Neural cell (in vitro differentiated cells): ENCODE data around the gene C2CD4B.

ENCODE experiments used
- EZH2 ChIP-seq: fragments of 200-600, 300-800 bp; shearing (Covaris generic), sonication (generic); IDR thresholded peaks from 2 replicates; pipeline ENCODE4 v1.6.1; 2014; ENCODE audit warnings: antibody characterized with exemption, low read length, borderline replicate concordance, mild to moderate bottlenecking; ENCODE audit not compliant: insufficient read depth, poor library complexity, severe bottlenecking
- POLR2AphosphoS5 ChIP-seq: IDR thresholded peaks from 2 replicates; pipeline ENCODE4 v1.6.1; 2012
- RAD21 ChIP-seq: fragments of 450-650 bp; conservative IDR thresholded peaks from 2 replicates; pipeline ENCODE4 v1.6.1; 2014; ENCODE audit warnings: antibody characterized with exemption, mild to moderate bottlenecking, moderate library complexity
- TAF1 ChIP-seq: IDR thresholded peaks from 2 replicates; pipeline ENCODE4 v1.6.1; 2012; ENCODE audit warnings: low read depth
- TF ChIP-seq, protein P1 (sequence below): fragments of 450-650 bp; IDR thresholded peaks from 2 replicates; pipeline ENCODE4 v1.5.1; 2014; ENCODE audit warnings: antibody characterized with exemption, mild to moderate bottlenecking, moderate library complexity; ENCODE audit not compliant: poor library complexity, severe bottlenecking

DNA sequence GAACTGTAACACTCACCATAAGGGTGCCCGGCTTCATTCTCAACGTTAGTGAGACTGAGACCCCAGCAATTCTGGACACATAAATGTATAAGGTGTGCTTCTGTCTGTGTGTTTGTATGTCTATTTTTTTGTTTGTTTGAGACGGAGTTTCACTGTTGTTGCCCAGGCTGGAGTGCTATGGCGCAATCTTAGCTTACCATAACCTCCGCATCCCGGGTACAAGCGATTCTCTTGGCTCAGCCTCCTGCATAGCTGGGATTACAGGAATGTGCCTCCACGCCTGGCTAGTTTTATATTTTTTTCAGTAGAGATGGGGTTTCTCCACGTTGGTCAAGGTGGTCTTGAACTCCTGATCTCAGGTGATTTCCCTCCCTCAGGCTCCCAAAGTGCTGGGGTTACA lies 43.3 kb upstream of the C2CD4B start:
- TF ChIP-seq RAD21 (no peak), POLR2AphosphoS5 (no peak), TAF1 (no peak), EZH2 (no peak)
- TF ChIP-seq, protein P1, sequence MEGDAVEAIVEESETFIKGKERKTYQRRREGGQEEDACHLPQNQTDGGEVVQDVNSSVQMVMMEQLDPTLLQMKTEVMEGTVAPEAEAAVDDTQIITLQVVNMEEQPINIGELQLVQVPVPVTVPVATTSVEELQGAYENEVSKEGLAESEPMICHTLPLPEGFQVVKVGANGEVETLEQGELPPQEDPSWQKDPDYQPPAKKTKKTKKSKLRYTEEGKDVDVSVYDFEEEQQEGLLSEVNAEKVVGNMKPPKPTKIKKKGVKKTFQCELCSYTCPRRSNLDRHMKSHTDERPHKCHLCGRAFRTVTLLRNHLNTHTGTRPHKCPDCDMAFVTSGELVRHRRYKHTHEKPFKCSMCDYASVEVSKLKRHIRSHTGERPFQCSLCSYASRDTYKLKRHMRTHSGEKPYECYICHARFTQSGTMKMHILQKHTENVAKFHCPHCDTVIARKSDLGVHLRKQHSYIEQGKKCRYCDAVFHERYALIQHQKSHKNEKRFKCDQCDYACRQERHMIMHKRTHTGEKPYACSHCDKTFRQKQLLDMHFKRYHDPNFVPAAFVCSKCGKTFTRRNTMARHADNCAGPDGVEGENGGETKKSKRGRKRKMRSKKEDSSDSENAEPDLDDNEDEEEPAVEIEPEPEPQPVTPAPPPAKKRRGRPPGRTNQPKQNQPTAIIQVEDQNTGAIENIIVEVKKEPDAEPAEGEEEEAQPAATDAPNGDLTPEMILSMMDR: no peak
